HG03095 (cell line): ENCODE results near the gene LBHD1.
A peak's percentile ranks its signal among the peaks of the same experiment; 100 is the strongest.
"Not testable (repeated sequence)": the region's sequence is repeated elsewhere in the genome, so short reads cannot be mapped to it uniquely, and the experiment has no call there.

ENCODE experiments used
- ATAC-seq: cut with Tn5 transposase; IDR thresholded peaks from one replicate; pipeline ENCODE4 v1.9.1; 2021; ENCODE audit warnings: moderate library complexity; ENCODE audit not compliant: unreplicated experiment

The LBHD1 gene

GRCh38 chr11:62665075-62665598 is 6.9 kb downstream of the LBHD1 start, which contains the start of the genes C11orf98 and CSKMT:
TSS of gene C11orf98 (minus strand) at chr11:62665210. CDS start at chr11:62665169, 41 bp downstream.
TSS of gene CSKMT (plus strand) at chr11:62665312. CDS start at chr11:62665880, 568 bp downstream.
- ATAC-seq: peak; percentile 66

- ATAC-seq: peak; percentile 25
Observed at GRCh38 chr11:62664405-62665074, 7.5 kb downstream of the LBHD1 start.

GRCh38 chr11:62656796-62657429 is 15.2 kb downstream of the LBHD1 start:
- ATAC-seq: no peak

GRCh38 chr11:62654297-62654696 is 17.8 kb downstream of the LBHD1 start:
- no peak for ATAC-seq

- no peak for ATAC-seq
Observed at GRCh38 chr11:62652161-62653006, 19.7 kb downstream of the LBHD1 start.

GRCh38 chr11:62650283-62650682 is 21.8 kb downstream of the LBHD1 start:
- ATAC-seq: not testable (repeated sequence)

GRCh38 chr11:62649486-62649885 is 22.6 kb downstream of the LBHD1 start:
- ATAC-seq: no peak

GRCh38 chr11:62648967-62649364 is 23.1 kb downstream of the LBHD1 start:
- no peak for ATAC-seq

- no peak for ATAC-seq
Observed at GRCh38 chr11:62648185-62648966, 23.7 kb downstream of the LBHD1 start.

- no peak for ATAC-seq
Observed at GRCh38 chr11:62647609-62648005, 24.5 kb downstream of the LBHD1 start.

GRCh38 chr11:62646825-62647608 is 25.1 kb downstream of the LBHD1 start:
- ATAC-seq: no peak

- peak; percentile 85 for ATAC-seq
Observed at GRCh38 chr11:62645946-62646824, 25.9 kb downstream of the LBHD1 start, which contains the start of gene GANAB. TSS of gene GANAB (minus strand) at chr11:62646613. CDS start at chr11:62646599, 14 bp downstream.

GRCh38 chr11:62645671-62645945 is 26.5 kb downstream of the LBHD1 start:
- no peak for ATAC-seq

- ATAC-seq: no peak
Observed at GRCh38 chr11:62644220-62644619, 27.8 kb downstream of the LBHD1 start.

- ATAC-seq: no peak
Observed at GRCh38 chr11:62632492-62632891, 39.6 kb downstream of the LBHD1 start.

GRCh38 chr11:62627713-62628112 is 44.4 kb downstream of the LBHD1 start:
- ATAC-seq: no peak

- no peak for ATAC-seq
Observed at GRCh38 chr11:62622476-62623089, 49.5 kb downstream of the LBHD1 start.
